ENCODE measurements around the gene DDX54. TPM values are rescaled to one million over a fixed set of nuclear protein-coding genes. Genes with fewer than 3 reads are reported as not detected.

Gene DDX54
- total RNA-seq, 1 experiment from 2014 or later, result 83.0 TPM

DNA sequence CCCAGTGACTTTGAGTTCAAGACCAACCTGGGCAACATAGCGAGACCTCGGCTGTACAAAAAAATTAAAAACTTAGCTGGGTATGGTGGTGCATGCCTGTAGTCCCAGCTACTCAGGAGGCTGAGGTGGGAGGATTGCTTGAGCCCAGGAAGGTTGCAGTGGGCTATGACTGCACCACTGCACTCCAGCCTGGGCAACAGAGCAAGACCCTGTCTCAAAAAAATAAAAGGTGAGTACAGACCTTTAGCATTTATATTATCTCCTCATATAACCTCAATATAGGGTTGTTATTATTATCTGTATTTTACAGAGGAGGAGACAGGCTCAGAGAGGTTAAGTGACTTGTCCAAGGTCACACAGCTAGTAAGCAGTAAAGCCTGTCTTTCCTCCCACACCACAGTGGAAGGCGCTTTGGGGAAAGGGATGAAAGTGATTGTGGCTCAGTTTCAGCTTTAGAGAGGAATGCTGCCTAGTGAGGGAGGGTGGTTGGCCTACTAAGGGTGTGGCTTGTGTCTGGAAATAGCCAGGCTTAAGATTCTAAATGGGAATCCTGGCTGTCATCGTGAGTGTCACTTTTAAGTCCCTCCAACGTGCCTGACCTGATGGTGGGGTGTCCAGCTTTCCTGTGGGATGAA lies 43.2 kb upstream of the DDX54 start:
- H3K27ac Mint-ChIP-seq, result no peak overlapping the region
- Histone ChIP-seq H4K20me1 (ENCODE audit: control insufficient read depth, insufficient read depth, insufficient read length) (no peaks in the 10 kb centered on the region), H4K8ac (replicated peaks; ENCODE audit: insufficient read length, low read depth, low read length) (no peak overlapping the region), H2BK15ac (ENCODE audit: low read depth, low read length) (no peak overlapping the region), H3K56ac (ENCODE audit: insufficient read length, low read depth, low read length) (no peak overlapping the region), H3K27ac (ENCODE audit: insufficient read length, low read depth, low read length) (no peak overlapping the region), H3K79me2 (ENCODE audit: insufficient read depth, low read length) (no peaks in the 10 kb centered on the region), H3K23me2 (ENCODE audit: insufficient read length, low read depth, low read length, poor library complexity, severe bottlenecking) (no peaks in the 10 kb centered on the region), H2AFZ (ENCODE audit: low read length) (no peak overlapping the region), H4K91ac (ENCODE audit: insufficient read length, low read depth, low read length) (no peak overlapping the region), H2BK5ac (ENCODE audit: insufficient read length, low read length) (no peak overlapping the region), H3K4me2 (ENCODE audit: insufficient read depth, insufficient read length, low read length) (no peak overlapping the region), H3K9ac (ENCODE audit: extremely low read depth, insufficient read length, low read length) (no peak overlapping the region), H3K23ac (ENCODE audit: insufficient read length, low read depth, low read length) (no peak overlapping the region), H3K4me1 (ENCODE audit: insufficient read depth, low read length) (peaks cover 6% of the 10 kb centered on the region; the same call in 1 of the 2 replicates), H2BK20ac (ENCODE audit: low read depth, low read length, poor library complexity, severe bottlenecking) (no peak overlapping the region), H3K9me3 (ENCODE audit: control insufficient read depth, low read depth, low read length) (no peaks in the 10 kb centered on the region), H3K18ac (ENCODE audit: insufficient read length, low read depth, low read length) (no peak overlapping the region), H3K14ac (ENCODE audit: insufficient read depth, low read length) (no peak overlapping the region), H2AK5ac (ENCODE audit: insufficient read length, low read length) (no peak overlapping the region), H2BK120ac (ENCODE audit: low read depth, low read length, poor library complexity, severe bottlenecking) (no peak overlapping the region), H3K27me3 (ENCODE audit: insufficient read depth, low read length) (no peaks in the 10 kb centered on the region), H3K4ac (ENCODE audit: low read depth, low read length) (no peak overlapping the region), H3T11ph (ENCODE audit: low read length) (no peak overlapping the region), H2BK12ac (ENCODE audit: insufficient read length, low read depth, low read length) (no peak overlapping the region), H3K79me1 (ENCODE audit: insufficient read depth, low read depth, low read length, poor library complexity, severe bottlenecking) (no peaks in the 10 kb centered on the region), H4K5ac (ENCODE audit: insufficient read length, low read depth, low read length) (no peak overlapping the region)
- no peak for DNase-seq
- WGBS (ENCODE audit: extremely low coverage, insufficient read length, low lambda C conversion rate), result no CpG with 5 or more reads among the region's 5 CpGs
- TF ChIP-seq, protein P1, sequence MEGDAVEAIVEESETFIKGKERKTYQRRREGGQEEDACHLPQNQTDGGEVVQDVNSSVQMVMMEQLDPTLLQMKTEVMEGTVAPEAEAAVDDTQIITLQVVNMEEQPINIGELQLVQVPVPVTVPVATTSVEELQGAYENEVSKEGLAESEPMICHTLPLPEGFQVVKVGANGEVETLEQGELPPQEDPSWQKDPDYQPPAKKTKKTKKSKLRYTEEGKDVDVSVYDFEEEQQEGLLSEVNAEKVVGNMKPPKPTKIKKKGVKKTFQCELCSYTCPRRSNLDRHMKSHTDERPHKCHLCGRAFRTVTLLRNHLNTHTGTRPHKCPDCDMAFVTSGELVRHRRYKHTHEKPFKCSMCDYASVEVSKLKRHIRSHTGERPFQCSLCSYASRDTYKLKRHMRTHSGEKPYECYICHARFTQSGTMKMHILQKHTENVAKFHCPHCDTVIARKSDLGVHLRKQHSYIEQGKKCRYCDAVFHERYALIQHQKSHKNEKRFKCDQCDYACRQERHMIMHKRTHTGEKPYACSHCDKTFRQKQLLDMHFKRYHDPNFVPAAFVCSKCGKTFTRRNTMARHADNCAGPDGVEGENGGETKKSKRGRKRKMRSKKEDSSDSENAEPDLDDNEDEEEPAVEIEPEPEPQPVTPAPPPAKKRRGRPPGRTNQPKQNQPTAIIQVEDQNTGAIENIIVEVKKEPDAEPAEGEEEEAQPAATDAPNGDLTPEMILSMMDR (conservative IDR thresholded peaks at IDR 0.05), result no peak
- peaks cover 0 to 3% of the 10 kb centered on the region in 2 experiments; a peak in 2 of 5 replicates for H3K9me3 Mint-ChIP-seq
- no peak overlapping the region for H3K4me3 Mint-ChIP-seq
- H3K36me3 Mint-ChIP-seq (ENCODE audit: insufficient read depth in 1 of 3, low read depth in 3 of 3), result peaks cover 28 to 38% (median 29%) of the 10 kb centered on the region in 3 experiments
- H3K4me1 Mint-ChIP-seq, result peaks cover 20 to 23% of the 10 kb centered on the region in 2 experiments
- H3K27me3 Mint-ChIP-seq (ENCODE audit: low read depth), result no peaks in the 10 kb centered on the region
